ENCODE data around the gene GNS. TPM values are rescaled to one million over a fixed set of nuclear protein-coding genes. Genes with fewer than 3 reads are reported as not detected.
A peak's percentile ranks its signal among the peaks of the same experiment; 100 is the strongest.

GNS gene
- total and polyA plus RNA-seq, 2 of the 13 experiments (the other 11 are each of a cell fraction or from before 2014, with no cell fraction given): 49.8 to 51.0 TPM

DNA sequence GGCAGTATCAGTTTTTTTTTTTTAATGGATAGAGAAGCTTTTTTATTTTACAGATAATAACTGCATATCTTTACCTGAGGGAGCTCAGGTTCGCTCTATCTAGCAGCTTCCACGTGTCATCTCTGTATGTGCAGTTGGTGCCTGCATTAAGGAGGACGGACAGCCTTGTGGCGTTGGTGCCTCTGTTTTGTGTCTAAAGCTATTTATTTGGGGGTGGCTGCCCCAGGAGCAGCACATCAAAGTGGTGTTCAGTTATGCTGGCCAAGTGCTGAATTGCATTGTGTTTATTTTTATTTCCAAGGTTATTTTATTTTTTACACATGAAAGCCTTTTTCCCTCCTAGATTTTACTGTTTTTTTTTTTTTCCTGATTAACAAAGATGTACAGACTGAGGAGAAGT, 89.2 kb downstream of the GNS start:
- Histone ChIP-seq H3K4me2 (ENCODE audit: low read depth, low read length) (peak overlapping the region; percentile 89), H3K27me3 (ENCODE audit: control insufficient read depth in 1 of 2, insufficient read depth in 2 of 2, low read length in 2 of 2) (no peaks in the 10 kb centered on the region), H3K9ac (ENCODE audit: insufficient read depth, low read depth, low read length) (0 out of 2 replicates have a peak overlapping the region, but pooled peaks have one; percentile 17), H3K9me3 (ENCODE audit: low read length) (no peaks in the 10 kb centered on the region), H4K20me1 (ENCODE audit: insufficient read depth, low read length) (no peaks in the 10 kb centered on the region), H3K4me1 (ENCODE audit: insufficient read depth, low read length) (peaks cover 98% of the 10 kb centered on the region), H3K36me3 (replicated peaks in 1 of 2; ENCODE audit: control insufficient read depth in 1 of 2, insufficient read depth in 2 of 2, low read length in 2 of 2) (no peaks in the 10 kb centered on the region), H3K4me3 (replicated peaks in 1 of 3; ENCODE audit: insufficient read depth in 1 of 3, low read depth in 2 of 3, low read length in 3 of 3) (peak overlapping the region in 1 of 3 experiments; percentile 11; a peak in 1 of 6 replicates), H3K79me2 (ENCODE audit: insufficient read depth, low read length) (peaks cover 38% of the 10 kb centered on the region), H2AFZ (ENCODE audit: low read length) (no peak overlapping the region), H3K27ac (ENCODE audit: extremely low read length, insufficient read depth, low read length) (peak overlapping the region; percentile 78)
- intact Hi-C loops (cut with micrococcal nuclease; ENCODE audit: unreplicated experiment): no loop called here
- no TSS peak for BruUV-seq (replicated peaks)
- 67% methylated on average over 4 of the region's 4 CpGs for WGBS (ENCODE audit: low lambda C conversion rate)
- in situ Hi-C loops (cut with HindIII; ENCODE audit: extremely low pct_ligation_motif_present, low pct_unique_long_range_greater_than_20kb): no loop called here
- CTCF ChIA-PET (ENCODE audit: low intra/inter-chr PET ratio, low total read pairs): no interaction called here
- POLR2A ChIA-PET: interaction anchor here (0.7 kb wide), 2 partner anchors 59 to 62 kb away, joined by 3 to 4 read pairs; no protein-coding TSS in a partner anchor
- FAIRE-seq (no peak), DNase-seq (ENCODE audit: low spot score) (no peak), ATAC-seq (no peak)
- TF ChIP-seq NPAS2 (CRISPR knock-in tag; IDR thresholded peaks at IDR 0.05; ENCODE audit: borderline replicate concordance): no peak
- TF ChIP-seq YEATS2 (CRISPR knock-in tag; IDR thresholded peaks at IDR 0.05; ENCODE audit: borderline replicate concordance): no peak
- no peak for TF ChIP-seq FOXO1 (CRISPR knock-in tag; IDR thresholded peaks at IDR 0.05)
- TF ChIP-seq ATF1 (CRISPR knock-in tag; IDR thresholded peaks at IDR 0.05): no peak
- TF ChIP-seq, protein P1, sequence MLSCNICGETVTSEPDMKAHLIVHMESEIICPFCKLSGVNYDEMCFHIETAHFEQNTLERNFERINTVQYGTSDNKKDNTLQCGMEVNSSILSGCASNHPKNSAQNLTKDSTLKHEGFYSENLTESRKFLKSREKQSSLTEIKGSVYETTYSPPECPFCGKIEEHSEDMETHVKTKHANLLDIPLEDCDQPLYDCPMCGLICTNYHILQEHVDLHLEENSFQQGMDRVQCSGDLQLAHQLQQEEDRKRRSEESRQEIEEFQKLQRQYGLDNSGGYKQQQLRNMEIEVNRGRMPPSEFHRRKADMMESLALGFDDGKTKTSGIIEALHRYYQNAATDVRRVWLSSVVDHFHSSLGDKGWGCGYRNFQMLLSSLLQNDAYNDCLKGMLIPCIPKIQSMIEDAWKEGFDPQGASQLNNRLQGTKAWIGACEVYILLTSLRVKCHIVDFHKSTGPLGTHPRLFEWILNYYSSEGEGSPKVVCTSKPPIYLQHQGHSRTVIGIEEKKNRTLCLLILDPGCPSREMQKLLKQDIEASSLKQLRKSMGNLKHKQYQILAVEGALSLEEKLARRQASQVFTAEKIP (CRISPR knock-in tag; IDR thresholded peaks at IDR 0.05; ENCODE audit: borderline replicate concordance): no peak
- TF ChIP-seq, protein P2, sequence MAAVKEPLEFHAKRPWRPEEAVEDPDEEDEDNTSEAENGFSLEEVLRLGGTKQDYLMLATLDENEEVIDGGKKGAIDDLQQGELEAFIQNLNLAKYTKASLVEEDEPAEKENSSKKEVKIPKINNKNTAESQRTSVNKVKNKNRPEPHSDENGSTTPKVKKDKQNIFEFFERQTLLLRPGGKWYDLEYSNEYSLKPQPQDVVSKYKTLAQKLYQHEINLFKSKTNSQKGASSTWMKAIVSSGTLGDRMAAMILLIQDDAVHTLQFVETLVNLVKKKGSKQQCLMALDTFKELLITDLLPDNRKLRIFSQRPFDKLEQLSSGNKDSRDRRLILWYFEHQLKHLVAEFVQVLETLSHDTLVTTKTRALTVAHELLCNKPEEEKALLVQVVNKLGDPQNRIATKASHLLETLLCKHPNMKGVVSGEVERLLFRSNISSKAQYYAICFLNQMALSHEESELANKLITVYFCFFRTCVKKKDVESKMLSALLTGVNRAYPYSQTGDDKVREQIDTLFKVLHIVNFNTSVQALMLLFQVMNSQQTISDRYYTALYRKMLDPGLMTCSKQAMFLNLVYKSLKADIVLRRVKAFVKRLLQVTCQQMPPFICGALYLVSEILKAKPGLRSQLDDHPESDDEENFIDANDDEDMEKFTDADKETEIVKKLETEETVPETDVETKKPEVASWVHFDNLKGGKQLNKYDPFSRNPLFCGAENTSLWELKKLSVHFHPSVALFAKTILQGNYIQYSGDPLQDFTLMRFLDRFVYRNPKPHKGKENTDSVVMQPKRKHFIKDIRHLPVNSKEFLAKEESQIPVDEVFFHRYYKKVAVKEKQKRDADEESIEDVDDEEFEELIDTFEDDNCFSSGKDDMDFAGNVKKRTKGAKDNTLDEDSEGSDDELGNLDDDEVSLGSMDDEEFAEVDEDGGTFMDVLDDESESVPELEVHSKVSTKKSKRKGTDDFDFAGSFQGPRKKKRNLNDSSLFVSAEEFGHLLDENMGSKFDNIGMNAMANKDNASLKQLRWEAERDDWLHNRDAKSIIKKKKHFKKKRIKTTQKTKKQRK (IDR thresholded peaks at IDR 0.05; ENCODE audit: low read length): no peak
- no peak for TF ChIP-seq RELA (CRISPR knock-in tag; IDR thresholded peaks at IDR 0.05)
- TF ChIP-seq PCBP2 (optimal IDR thresholded peaks at IDR 0.05; ENCODE audit: low read depth, low read length, poor library complexity, severe bottlenecking): no peak
- no peak for TF ChIP-seq ZNF143 (CRISPR knock-in tag; IDR thresholded peaks at IDR 0.05)
- no peak for TF ChIP-seq KLF12 (CRISPR knock-in tag; IDR thresholded peaks at IDR 0.05; ENCODE audit: borderline replicate concordance)
- TF ChIP-seq, protein P3, sequence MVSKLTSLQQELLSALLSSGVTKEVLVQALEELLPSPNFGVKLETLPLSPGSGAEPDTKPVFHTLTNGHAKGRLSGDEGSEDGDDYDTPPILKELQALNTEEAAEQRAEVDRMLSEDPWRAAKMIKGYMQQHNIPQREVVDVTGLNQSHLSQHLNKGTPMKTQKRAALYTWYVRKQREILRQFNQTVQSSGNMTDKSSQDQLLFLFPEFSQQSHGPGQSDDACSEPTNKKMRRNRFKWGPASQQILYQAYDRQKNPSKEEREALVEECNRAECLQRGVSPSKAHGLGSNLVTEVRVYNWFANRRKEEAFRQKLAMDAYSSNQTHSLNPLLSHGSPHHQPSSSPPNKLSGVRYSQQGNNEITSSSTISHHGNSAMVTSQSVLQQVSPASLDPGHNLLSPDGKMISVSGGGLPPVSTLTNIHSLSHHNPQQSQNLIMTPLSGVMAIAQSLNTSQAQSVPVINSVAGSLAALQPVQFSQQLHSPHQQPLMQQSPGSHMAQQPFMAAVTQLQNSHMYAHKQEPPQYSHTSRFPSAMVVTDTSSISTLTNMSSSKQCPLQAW (CRISPR knock-in tag; IDR thresholded peaks at IDR 0.05): no peak

All from HepG2 (cell line).